Left ventricle myocardium inferior (tissue), 1 donor: ENCODE measurements around the gene ADORA1. TPM values are rescaled to one million over a fixed set of nuclear protein-coding genes. Genes with fewer than 3 reads are reported as not detected.

ENCODE experiments used
- DNase-seq: peaks from one replicate; pipeline ENCODE4 v3.0.0-alpha.2; 2020
- H3K27ac ChIP-seq: fragments of 200-600 bp; replicated peaks from 2 replicates; pipeline ENCODE4 v1.8.0; 2021
- H3K27me3 ChIP-seq: fragments of 200-600 bp; 2 replicates; pipeline ENCODE4 v1.8.0; 2021; ENCODE audit warnings: low read depth
- H3K36me3 ChIP-seq: fragments of 200-600 bp; 2 replicates; pipeline ENCODE4 v1.8.0; 2021
- H3K4me1 ChIP-seq: fragments of 200-600 bp; 2 replicates; pipeline ENCODE4 v1.8.0; 2021
- H3K4me3 ChIP-seq: fragments of 200-600 bp; 2 replicates; pipeline ENCODE4 v1.8.0; 2021; ENCODE audit warnings: mild to moderate bottlenecking, moderate library complexity
- H3K9me3 ChIP-seq: fragments of 200-600 bp; replicated peaks from 2 replicates; pipeline ENCODE4 v1.8.0; 2021
- CTCF ChIP-seq: fragments of 200-600 bp; IDR thresholded peaks from 2 replicates; pipeline ENCODE4 v1.8.0; 2021; ENCODE audit warnings: antibody characterized with exemption, mild to moderate bottlenecking, borderline replicate concordance
- intact Hi-C: fragments of 100-400 bp; cut with micrococcal nuclease; formaldehyde crosslinking; loops from one replicate; pipeline ENCODE4 v1.11.0; 2022
- total RNA-seq: library from RNA; stranded (reverse); fragmentation: NEBNext Ultra II Directional; extraction: Animal tissue kit (Norgen Biotek cat#: 25700); gene quantifications from one replicate; pipeline ENCODE4 v1.2.1, GENCODE V29; 2021
- donor health status: DM: no; HTN: yes; CAD: no; lungs with severe emphysema.

ADORA1 gene
- total RNA-seq, 1 donor from 2014 or later = 16.4 TPM

GRCh38 chr1:203179667-203180005, 52.1 kb downstream of the ADORA1 start:
- TF ChIP-seq CTCF = no peak
- no peak for DNase-seq
- no peak overlapping the region for H3K4me3 ChIP-seq
- no peak overlapping the region for H3K27ac ChIP-seq
- intact Hi-C loops = no loop called here
- H3K36me3 ChIP-seq = no peaks in the 10 kb centered on the region
- H3K27me3 ChIP-seq = peaks cover 18% of the 10 kb centered on the region
- no peaks in the 10 kb centered on the region for H3K9me3 ChIP-seq
- H3K4me1 ChIP-seq = no peaks in the 10 kb centered on the region

GRCh38 chr1:203180611-203181330, 53.2 kb downstream of the ADORA1 start:
- no peak for TF ChIP-seq CTCF
- H3K27ac ChIP-seq = no peak overlapping the region
- no peaks in the 10 kb centered on the region for H3K9me3 ChIP-seq
- H3K27me3 ChIP-seq = peaks cover 11% of the 10 kb centered on the region
- no peak overlapping the region for H3K4me3 ChIP-seq
- no peaks in the 10 kb centered on the region for H3K36me3 ChIP-seq
- no peak for DNase-seq
- intact Hi-C loops = no loop called here
- no peaks in the 10 kb centered on the region for H3K4me1 ChIP-seq

- TF ChIP-seq CTCF = no peak
- peaks cover 11% of the 10 kb centered on the region for H3K27me3 ChIP-seq
- H3K4me1 ChIP-seq = peaks cover 4% of the 10 kb centered on the region
- H3K36me3 ChIP-seq = no peaks in the 10 kb centered on the region
- H3K27ac ChIP-seq = no peak overlapping the region
- DNase-seq = no peak
- H3K4me3 ChIP-seq = no peak overlapping the region
- H3K9me3 ChIP-seq = no peaks in the 10 kb centered on the region
- intact Hi-C loops = no loop called here
These were observed 54.3 kb downstream of the ADORA1 start for GRCh38 chr1:203181586-203182386.

GRCh38 chr1:203182387-203182953, 54.9 kb downstream of the ADORA1 start:
- TF ChIP-seq CTCF = no peak
- DNase-seq = no peak

GRCh38 chr1:203183828-203184227, 56.3 kb downstream of the ADORA1 start:
- no peak for DNase-seq
- Histone ChIP-seq H3K36me3 (no peaks in the 10 kb centered on the region), H3K9me3 (no peaks in the 10 kb centered on the region), H3K27ac (no peak overlapping the region), H3K4me3 (no peak overlapping the region), H3K4me1 (peaks cover 6% of the 10 kb centered on the region), H3K27me3 (peaks cover 4% of the 10 kb centered on the region)
- no peak for TF ChIP-seq CTCF
- intact Hi-C loops = no loop called here

More at GRCh38 chr1:203182387-203182953, 54.9 kb downstream of the ADORA1 start:
- H3K36me3 ChIP-seq = no peaks in the 10 kb centered on the region
- no peaks in the 10 kb centered on the region for H3K9me3 ChIP-seq
- intact Hi-C loops = no loop called here
- H3K27ac ChIP-seq = no peak overlapping the region
- H3K4me3 ChIP-seq = no peak overlapping the region
- peaks cover 6% of the 10 kb centered on the region for H3K4me1 ChIP-seq
- H3K27me3 ChIP-seq = peaks cover 9% of the 10 kb centered on the region
